Endometrium (tissue), 2 donors: ENCODE measurements around the gene MSI2.
"Not testable (repeated sequence)": the region's sequence is repeated elsewhere in the genome, so short reads cannot be mapped to it uniquely, and the experiment has no call there.

ENCODE experiments used
- FAIRE-seq: peaks from 2 replicates; lab custom pipeline; 2012; peaks lifted over from hg19 to GRCh38; lab: Jason Lieb, UNC
- donor health status: control.
- donor health status: control.

MSI2 gene

DNA sequence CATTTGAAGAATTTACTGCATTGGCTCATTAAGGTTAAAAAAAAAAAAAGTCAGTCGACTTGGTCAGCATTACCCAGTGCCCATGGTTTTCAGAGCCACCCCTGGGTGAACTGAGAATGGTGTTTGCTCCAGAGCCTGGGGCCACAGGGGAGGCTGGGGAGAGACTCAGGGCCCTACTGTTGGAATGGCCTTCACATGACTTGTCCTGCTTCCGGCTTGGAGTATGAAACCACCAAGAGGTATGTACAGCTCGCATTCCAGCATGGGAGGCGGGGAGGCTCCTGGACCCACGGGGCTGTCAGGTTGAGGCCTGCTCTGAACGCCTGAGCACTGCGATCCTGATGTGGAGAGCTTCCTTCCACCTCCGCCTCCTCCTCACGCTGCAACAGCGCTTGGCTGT is 36.8 kb downstream of the MSI2 start:
- FAIRE-seq, result no peak

DNA sequence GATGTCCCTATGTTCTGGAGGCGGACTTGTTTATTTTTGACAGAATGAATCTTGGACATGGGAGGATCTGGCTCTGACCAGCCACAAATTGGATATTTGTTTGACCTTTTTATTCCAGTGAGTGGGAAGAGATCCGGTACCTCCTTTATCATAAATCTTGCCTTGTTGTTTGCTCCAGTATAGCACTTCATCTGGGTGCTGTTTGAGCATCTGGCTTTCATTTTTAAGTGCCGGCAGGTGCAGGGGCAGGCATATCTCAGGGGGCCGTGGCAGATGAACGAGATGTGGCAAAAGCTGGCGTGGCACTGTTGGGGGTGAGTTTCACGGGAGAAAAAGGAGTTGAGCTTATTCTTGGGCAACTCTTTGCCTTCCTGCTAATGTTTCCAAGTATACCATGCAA is 37.8 kb downstream of the MSI2 start:
- FAIRE-seq, result no peak

DNA sequence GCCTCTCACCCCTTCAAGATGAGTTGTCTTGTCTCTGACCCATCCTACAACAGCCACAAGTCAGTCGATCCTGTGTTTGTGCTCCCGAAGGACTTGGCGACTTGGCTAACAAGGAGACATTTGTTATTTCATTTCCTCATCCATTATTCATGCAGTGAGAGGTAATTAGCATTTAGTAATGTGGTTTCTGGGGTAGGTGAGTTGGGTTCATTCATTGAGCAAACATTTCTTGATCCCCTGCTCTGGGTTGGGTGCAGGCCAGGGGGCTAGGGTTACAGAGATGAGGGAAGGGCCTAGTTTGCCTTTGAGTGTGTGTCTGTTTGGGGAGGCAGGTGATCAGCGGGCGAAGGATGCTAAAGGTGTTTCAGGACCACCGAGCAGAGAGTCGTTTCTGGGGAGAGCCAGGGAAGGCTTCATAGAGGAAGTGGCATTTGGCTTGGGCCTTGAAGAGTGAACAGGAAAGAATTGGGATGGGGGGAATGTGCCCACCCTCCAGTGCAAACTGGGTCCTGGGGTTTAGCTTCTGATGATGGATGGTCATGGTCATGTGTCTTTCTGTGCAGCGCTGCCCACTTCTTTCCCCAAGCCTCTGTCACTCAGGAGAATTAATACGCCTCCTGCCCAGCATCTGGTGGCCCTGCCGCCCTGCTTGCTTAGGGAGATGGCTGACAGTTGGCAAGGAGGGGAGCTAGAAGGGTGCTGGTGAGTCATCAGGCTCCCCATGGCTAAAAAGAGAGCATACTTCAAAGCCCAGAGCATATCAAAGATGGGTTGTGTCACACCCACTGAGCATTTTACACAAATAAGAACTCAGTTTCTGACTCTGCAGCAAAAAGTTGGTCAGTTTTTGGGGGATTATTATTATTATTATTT is 38.5 kb downstream of the MSI2 start:
- FAIRE-seq, result no peak

DNA sequence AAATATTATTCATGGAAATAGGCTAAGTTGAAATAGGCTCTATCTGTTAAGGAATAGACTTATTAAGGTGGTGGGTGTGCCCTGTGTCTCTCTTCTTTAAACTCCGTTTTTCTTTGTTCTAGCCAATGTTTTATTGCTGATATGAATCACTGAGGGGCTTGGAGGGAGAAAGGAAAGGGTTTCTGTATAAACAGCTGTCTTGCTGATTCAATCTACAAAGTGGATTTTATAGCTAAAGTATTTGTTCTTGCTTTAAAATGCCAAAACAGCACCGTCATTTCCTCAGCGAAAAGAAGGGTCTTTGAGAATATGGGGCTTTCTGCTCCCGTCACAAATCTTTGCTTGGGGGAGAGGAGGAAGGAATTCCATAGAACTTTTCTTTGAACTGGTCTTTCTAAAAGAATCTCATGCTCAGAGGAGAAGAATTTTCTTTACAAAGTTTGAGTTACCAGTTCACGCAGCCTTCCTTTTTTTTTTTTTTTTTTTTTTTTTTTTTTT is 39.3 kb downstream of the MSI2 start:
- FAIRE-seq, result no peak

DNA sequence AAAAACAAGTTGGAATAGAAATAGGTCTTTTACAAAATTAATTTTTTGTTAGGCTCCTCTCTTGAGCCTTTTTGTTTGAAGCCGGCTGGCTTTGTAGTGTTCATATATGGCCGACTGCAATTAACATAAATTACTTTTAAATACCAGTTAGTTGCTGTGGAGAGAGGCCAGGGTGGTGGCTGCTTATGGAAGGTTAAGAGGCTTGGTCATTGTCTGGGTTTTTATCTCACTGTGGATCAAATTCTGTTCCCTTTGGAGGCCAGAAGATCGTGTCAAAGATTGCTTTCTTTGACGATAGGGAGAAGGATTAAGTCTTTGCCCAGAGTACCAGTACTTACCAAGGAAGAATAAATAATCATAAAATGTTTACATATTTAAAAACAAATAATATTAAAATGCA is 39.9 kb downstream of the MSI2 start:
- FAIRE-seq, result no peak

DNA sequence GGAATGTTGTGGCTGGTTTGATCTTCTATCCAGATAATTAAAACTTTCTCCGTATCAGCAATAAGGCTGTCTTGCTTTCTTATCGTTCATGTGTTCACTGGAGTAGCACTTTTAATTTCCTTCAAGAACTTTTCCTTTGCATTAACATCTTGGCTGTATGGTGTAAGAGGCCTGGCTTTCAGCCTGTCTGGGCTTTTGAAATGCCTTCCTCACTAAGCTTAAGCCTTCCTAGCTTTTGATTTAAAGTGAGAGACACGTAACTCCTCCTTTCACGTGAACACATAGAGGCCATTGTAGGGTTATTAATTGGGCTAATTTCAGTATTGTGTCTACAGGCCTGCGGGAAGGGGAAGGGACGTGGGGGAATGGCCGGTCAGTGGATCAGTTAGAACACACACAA is 42.9 kb downstream of the MSI2 start:
- FAIRE-seq, result no peak

DNA sequence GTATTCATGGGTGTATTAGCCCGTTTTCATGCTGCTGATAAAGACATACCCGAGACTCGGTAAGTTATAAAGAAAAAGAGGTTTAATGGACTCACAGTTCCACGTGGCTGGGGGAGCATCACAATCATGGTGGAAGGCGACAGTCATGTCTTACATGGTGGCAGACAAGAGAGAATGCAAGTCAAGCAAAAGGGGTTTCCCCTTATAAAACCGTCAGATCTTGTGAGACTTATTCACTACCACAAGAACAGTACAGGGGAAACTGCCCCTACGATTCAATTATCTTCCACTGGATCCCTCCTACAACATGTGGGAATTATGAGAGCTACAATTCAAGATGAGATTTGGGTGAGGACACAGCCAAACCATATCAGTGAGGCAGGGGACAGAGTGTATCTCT is 44.3 kb downstream of the MSI2 start:
- FAIRE-seq, result not testable (repeated sequence)

DNA sequence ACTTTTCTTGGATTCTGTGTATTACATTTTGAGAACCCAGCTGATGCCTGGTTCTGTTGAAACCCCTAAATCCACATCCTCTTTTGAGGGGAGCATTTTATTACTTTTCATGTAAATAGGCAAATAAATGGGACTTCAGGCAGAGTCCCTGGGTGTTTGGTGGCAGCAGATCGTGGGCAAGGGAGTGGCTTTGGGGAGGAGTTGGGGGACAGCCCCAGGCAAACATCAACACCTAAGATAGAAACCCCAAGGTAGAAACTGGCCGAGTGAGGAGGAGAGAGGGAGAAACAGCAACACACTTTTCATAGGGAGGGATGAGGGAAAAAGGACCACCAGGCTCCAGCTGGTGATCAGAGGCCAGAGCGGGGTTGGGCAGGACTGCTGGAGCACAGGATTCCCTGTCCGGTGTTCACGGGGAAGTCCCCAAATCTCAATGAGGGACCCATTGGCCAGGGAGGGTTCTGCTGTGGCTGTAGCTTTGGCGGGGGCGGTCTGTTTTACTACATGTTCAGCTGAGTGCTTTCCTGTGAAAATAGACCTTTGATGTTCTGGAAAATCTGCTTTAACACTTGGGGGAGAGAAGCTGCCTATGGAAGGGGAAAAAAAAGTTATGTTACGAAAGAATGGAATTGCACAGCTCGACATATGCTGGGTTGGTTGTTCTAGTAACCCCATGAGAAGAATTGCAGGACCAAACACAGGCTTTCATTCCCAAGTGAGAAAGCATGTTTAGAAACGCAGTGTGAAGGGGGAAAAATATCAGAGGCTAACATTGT is 46.6 kb downstream of the MSI2 start:
- no peak for FAIRE-seq

DNA sequence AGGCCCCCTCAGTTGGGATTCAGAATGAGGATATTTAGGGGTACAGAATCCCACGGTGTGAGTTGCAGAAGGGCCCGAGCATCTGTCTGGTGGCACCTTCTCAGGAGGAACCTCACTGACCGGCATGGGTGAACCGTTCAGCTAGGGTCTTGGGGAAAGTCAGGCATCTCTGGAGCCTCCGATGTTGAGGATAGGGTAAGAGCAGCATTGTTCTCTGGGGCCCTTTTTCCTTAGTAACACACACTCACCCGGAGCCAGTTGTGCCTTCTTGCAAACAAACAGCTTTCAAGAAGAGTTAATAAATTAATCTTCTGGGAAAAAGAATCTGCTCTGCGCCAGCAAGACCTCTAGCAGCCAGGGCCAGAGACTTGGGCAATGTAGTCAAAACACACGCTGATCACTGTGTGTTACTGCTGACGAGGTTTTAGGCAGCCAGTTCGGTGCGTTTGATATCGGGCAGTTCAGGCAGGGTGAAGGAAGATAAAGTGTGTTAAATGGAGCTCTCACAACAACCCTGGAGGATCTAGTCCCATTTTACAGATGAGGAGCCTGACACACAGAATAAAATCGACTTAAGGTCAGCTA is 48.9 kb downstream of the MSI2 start:
- no peak for FAIRE-seq

DNA sequence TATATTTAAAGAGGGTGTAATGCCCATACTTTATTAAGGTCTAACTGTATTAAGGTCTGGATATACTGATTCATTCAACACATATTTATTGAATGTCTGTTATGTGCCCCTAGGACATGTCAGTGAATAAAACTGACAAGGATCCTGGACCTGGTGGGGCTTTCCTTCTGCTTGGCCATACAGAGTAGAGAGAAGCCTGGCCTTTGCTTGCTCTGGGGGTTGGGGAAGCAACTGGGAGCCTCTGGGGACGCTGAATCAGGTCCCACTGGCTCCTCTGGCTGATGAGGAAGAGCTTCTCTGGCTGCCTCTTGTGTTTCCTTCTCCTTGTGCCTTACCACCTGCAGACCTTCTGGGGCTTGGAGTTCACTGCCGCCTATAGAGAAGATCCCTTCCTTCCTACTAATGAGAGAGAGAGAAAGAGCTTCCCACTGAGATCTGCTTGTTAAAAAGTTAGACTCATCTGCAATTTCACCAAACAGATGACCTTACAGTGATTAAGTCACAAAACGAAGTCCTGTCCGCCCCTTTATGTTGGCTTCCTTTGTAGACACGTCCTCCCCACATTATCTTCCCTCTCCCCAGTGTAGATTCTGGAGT is 49.7 kb downstream of the MSI2 start:
- FAIRE-seq, result no peak

DNA sequence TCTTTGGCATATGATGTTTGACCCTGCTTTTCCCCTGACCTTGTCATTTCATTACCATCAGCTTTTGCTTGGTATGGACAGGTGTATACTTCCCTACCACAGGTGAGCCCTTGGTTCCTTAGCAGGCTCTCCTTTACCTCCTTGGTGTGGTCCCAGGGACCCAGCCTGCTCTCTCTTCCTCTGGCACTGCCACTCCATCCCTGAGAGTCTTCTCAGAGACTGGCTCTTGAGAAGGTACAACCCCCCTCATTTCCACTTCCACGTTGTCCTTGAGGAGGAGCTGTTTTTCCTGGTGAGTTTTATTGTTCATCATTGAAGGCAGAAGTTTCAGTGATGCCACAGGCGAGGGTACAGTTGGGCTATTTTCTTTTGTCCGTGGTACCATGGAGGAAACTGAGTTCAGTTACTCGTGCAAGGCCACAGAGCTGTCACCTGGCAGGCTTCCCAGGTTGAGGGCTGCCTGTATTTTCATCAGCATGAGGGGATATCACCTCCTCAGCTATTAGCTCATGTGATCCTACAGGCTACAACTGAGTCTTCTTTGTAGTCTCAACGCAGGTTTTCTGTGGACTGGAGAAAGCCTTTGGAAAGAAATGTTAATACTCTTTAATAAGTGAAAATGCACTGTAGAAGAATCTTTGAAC is 52.3 kb downstream of the MSI2 start:
- no peak for FAIRE-seq

DNA sequence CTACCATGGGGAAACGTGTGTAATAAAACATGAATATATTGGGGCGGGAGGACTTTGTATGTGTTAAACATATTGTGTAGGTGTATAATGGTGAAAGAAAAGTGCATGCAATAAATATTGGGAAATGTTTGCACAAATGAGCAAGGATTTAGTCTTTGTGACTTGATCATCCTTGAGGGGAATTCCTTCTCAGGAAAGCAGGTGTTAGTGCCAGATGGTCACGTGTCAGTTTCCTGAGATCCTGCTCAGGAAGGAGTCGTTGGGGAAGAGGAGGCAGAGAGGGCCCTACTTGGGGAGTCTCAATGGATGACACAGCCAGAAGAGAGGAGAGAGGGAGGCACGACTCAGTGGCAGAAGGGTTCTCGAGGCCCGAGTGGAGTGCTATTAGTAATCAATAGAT is 53.2 kb downstream of the MSI2 start:
- no peak for FAIRE-seq

DNA sequence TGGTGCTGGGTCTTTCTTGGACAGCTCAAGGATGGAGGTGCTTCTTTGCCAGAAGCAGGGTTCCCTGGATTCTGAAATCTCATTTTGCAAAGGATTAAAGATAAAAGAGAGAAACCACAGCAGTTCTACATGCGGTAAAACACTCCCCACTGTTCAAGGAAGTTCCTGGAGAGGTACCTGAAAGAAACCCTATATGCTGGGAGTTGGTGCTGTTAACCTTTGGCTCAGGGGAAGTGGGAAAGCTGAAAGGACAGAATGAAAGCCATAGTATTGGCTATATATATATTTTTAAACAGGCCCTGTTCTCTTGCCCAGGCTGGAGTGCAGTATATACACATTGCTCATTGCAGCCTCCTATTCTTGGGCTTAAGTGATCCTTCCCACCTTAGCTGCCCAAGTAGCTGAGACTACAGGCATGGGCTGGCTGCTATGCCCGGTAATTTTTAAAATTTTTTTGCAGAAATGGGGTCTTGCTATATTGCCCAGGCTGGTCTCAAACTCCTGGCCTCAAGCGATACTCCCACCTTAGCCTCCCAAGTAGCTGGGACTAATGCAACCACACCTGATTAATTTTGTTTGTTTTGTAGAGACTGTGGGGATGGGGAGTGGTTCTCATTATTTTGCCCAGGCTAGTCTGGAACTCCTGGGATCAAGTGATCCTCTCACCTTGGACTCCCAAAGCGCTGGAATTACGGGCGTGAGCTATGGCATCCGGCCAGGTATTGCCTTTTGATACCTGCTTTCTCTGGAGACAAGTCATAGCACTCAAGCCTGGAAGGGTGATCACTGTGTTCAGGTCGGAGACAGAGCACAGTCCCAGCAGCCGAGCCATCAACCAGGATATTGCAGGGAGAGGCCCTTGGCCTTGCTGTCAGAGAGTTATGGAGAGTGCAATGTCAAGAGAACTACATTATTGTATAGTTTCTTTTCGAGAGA is 55.2 kb downstream of the MSI2 start:
- FAIRE-seq, result no peak

DNA sequence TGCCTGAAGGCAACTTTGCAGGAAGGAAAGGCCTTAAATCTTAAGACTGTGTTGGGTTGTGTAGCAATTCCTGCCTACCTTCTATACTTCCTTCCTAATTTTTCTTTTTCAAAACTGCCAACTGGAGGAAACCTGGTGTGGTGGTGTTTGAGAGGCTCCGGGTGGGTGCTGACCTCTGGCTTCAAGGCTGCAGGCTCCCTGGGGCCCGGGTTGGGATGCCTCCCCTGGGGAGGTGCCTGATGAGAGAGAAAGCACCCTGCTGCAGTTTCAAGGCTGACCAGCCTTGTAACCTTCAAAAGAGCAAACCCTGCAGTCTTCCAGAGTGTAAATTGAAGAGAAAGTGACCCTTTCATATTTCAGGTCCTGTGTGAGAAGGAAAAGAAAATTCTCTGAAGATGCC is 55.9 kb downstream of the MSI2 start:
- FAIRE-seq, result no peak

DNA sequence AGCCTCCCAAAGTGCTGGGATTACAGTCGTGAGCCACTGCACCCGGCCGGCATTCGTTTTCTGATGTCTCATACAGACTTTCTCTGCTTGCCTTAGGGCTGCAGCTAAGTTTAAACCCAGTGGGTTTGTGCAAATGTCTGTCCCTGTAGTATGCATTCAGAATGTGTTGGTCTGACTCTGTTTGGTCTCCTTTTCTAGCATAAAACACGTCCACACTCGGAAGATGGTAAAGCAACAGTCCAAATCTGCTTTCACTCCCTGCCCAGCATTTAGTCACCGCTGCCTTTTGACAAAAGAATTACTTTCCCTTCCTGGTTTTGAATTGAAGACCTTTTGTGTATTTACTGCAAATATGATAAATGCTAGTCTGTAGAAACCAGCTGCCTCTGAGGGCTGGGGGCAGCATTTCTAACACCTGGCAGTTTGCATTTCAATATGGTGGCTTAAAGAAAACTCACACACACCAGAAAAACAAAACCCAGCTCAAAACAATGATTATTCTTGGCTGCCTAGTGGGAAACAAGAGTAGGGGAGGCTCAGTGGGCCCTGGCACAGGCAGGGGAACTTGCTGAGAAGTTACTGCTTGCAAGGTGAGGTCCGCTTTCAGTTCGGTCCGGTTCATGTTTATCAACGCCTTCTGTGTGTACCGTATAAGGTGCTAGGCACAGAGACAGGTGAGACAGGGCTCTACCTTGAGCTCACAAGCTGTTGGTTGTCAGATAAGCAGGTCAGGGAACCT is 56.9 kb downstream of the MSI2 start:
- no peak for FAIRE-seq

DNA sequence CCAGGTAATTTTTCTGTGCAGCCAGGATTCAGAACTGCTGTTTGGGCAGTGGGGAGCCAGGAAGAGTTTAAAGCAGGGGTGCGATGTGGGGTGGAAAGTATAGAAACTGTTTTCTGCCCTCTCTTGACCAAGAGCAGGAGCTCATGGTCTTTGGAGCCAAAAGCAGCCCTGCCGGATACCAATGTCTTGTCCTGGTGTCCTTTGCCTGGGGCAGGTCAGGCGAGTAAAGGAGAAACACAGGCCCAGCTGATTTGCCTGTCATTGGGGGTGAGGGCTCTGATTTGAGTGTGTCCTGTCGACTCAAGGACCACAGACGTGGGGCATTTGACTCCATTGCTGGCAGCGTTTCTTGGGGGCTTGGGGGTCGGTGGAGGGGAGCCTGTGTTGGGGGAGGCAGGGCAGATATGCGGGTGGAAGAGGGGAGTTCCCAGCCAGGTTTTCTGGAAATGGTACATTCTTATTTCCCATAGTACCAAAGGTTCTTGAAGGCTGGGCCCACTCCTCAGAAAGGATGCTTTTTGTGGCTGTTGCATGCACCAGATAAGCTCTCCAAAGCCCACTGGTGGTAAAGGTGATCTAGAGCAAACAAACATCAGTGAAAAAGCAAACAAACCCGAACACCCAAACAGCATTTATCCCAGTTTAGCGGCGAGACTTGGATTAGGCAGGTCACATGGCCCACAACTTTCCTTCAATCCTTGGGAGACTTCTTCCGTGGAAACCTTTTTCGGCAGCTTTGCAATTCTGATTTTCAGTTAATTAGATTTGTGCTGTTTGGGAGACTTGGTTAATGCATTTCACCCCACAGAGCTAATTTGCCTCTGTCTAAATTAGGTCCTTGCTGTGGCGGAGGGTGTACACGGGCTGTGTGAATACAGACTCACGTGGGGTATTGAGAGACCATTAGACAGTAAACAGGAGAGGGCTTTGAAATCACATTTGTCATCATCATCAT is 59.0 kb downstream of the MSI2 start:
- FAIRE-seq, result no peak

DNA sequence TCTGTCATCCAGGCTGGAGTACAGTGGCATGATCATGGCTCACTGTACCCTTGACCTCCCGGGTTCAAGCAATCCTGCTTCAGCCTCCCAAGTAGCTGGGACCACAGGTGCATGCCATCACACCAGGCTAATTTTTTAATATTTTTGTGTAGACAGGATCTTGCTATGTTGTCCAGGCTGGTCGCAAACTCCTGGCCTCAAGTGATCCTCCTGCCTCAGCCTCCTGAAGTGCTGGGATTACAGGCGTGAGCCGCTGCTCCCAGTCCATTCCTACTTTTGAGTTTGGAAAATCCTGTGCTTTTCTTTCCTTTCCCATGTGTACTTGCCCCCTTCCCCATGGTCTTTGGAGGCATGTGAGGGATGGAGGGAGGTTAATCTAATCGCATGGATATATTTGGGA is 60.0 kb downstream of the MSI2 start:
- FAIRE-seq, result no peak

DNA sequence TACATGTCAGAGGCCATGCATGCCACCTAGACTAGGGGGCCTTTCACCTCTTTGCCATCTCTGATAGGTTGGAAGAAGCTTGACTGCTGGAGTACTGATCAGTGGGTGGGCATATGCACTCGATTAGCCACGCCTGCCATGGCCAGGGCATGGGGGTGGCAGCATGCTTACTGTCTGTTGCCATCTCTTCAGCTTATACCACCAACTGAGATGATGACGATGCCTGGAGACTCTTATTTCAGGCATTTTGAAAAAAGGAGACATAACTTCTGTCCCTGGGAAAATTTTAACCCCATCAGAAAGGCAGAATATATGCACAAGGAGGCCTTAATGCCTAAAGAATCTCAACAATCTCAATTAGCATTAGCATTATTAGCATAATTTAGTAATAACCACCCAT is 60.8 kb downstream of the MSI2 start:
- no peak for FAIRE-seq

DNA sequence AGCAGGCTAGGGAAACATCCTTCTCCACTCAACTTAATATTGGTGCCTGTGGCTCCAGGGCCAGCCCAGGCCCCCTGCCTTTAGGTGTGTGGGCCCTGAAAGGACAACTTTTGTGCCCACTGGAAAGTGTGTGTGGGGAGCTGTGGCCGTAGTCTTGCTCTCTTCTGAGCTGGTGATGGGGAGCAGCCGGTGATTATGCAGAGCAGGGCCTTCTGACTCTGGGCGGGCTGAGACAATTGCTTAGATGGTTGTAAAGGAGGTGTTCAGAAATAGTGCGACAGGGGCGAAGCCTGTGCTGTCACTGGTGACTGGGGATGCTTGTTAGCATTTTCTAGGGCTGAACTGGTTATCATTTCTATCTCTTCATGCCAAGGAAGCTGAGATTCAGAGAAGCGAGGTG is 62.6 kb downstream of the MSI2 start:
- FAIRE-seq, result no peak
